ENCODE measurements around the gene AADACL4. TPM values are rescaled to one million over a fixed set of nuclear protein-coding genes. Genes with fewer than 3 reads are reported as not detected.
A peak's percentile ranks its signal among the peaks of the same experiment; 100 is the strongest.

The AADACL4 gene
- total and polyA plus RNA-seq, 11 donors: not detected

GRCh38 chr1:12614402-12615158 is 29.3 kb upstream of the AADACL4 start:
- WGBS, 4 donors: 70 to 83% (median 77%) methylated on average over 7 of the region's 7 CpGs
- ATAC-seq: no peak
- Histone ChIP-seq H3K27ac (peak overlapping the region; percentile 91 to 98 (median 95)), H3K4me1 (peaks cover 0 to 43% (median 31%) of the 10 kb centered on the region in 12 donors), H3K9me3 (no peaks in the 10 kb centered on the region), H3K27me3 (no peaks in the 10 kb centered on the region), H3K4me3 (peak overlapping the region in 10 of 12 donors; percentile 63 to 97 (median 82)), H3K36me3 (peaks cover 0 to 34% (median 14%) of the 10 kb centered on the region in 9 donors)
- TF ChIP-seq CTCF (IDR thresholded peaks at IDR 0.05): no peak
- no peak for TF ChIP-seq POLR2A (IDR thresholded peaks at IDR 0.05)
- DNase-seq: no peak
- intact Hi-C loops (cut with DNase I): loop anchor here in 8 of 10 donors (2.0 to 10.0 kb wide), 14 partner anchors 14 to 272 kb away; no protein-coding TSS in a partner anchor

DNA sequence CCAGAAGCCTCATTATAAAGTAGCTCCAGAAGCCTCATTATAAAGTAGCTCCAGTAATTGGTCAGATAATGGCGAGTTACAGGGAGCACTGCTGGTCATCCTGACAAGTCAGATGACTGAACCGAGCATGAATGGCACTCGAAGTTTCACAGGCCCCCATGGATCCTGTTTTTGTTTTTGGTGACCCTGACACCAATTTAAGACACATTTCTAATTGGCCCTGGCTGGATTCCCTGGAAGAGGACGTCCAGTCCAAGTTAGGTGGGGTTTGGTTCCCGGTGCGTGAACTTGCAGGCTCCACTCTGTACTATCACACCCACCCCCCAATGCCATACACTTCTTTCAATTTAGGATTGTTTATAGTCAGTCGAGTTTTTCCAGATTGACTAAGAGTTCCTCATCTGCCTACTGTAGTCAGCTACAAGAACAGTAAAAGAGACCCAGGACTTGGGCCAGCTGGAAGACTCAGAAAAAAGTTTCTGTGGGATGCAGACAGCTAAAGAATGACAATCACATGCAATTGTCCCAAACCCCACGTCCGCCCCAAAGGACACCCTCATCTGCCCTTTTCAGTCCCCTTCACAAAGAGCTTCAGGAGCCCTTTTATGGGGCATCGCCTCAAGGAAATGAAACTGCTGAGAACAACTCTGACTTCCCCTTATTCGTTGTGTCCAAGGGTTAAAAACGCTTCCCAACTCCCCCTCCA is 28.6 kb upstream of the AADACL4 start:
- peaks cover 0 to 32% (median 14%) of the 10 kb centered on the region in 9 donors for H3K36me3 ChIP-seq
- H3K9me3 ChIP-seq: no peaks in the 10 kb centered on the region
- 6 to 14% (median 10%) methylated on average over 12 of the region's 12 CpGs for WGBS, 4 donors
- intact Hi-C loops (cut with DNase I): loop anchor here in 8 of 10 donors (2.0 to 10.0 kb wide), 14 partner anchors 15 to 273 kb away; no protein-coding TSS in a partner anchor
- DNase-seq (no peak), ATAC-seq (peak in 1 of 4 donors; percentile 34)
- H3K4me1 ChIP-seq: peaks cover 0 to 50% (median 35%) of the 10 kb centered on the region in 12 donors
- TF ChIP-seq CTCF (IDR thresholded peaks at IDR 0.05): no peak
- no peak for TF ChIP-seq POLR2A (IDR thresholded peaks at IDR 0.05)
- peak overlapping the region; percentile 63 to 97 (median 77) for H3K4me3 ChIP-seq
- H3K27me3 ChIP-seq: no peaks in the 10 kb centered on the region
- H3K27ac ChIP-seq: peak overlapping the region; percentile 91 to 98 (median 95)

GRCh38 chr1:12615865-12616708 is 27.8 kb upstream of the AADACL4 start:
- TF ChIP-seq POLR2A (IDR thresholded peaks at IDR 0.05) (no peak), CTCF (IDR thresholded peaks at IDR 0.05) (no peak)
- DNase-seq: peak; percentile 64 to 85 (median 80)
- 3 to 9% (median 6%) methylated on average over 14 to 17 of the region's 17 CpGs for WGBS, 4 donors
- H3K9me3 ChIP-seq: no peaks in the 10 kb centered on the region
- H3K4me1 ChIP-seq: peaks cover 0 to 57% (median 38%) of the 10 kb centered on the region in 12 donors
- peak overlapping the region; percentile 63 to 97 (median 77) for H3K4me3 ChIP-seq
- H3K27ac ChIP-seq: peak overlapping the region; percentile 91 to 98 (median 95)
- intact Hi-C loops (cut with DNase I): loop anchor here in 9 of 10 donors (1.0 to 10.0 kb wide), 15 partner anchors 15 to 274 kb away; no protein-coding TSS in a partner anchor
- peak; percentile 34 to 62 (median 56) for ATAC-seq
- H3K27me3 ChIP-seq: no peaks in the 10 kb centered on the region
- peaks cover 0 to 24% (median 13%) of the 10 kb centered on the region in 9 donors for H3K36me3 ChIP-seq

Measured in heart left ventricle (tissue), 16 donors.